Chondrocyte (in vitro differentiated cells): ENCODE data around the gene HAUS1. TPM values are rescaled to one million over a fixed set of nuclear protein-coding genes. Genes with fewer than 3 reads are reported as not detected.
"Not testable (repeated sequence)": the region's sequence is repeated elsewhere in the genome, so short reads cannot be mapped to it uniquely, and the experiment has no call there.

Experiments used
- DNase-seq: peaks from one replicate; pipeline ENCODE4 v3.0.0; 2021; ENCODE audit warnings: mixed read lengths, low spot score
- H3K27ac Mint-ChIP-seq: one replicate; pipeline ENCODE4 v1.8.0; 2021; ENCODE audit warnings: mild to moderate bottlenecking, moderate library complexity, mixed read lengths; ENCODE audit not compliant: unreplicated experiment
- H3K27me3 Mint-ChIP-seq: 2 replicates; pipeline ENCODE4 v1.8.0; 2021; ENCODE audit warnings: low read depth, mixed read lengths
- H3K36me3 Mint-ChIP-seq: 2 replicates; pipeline ENCODE4 v1.8.0; 2021; ENCODE audit warnings: low read depth, mixed read lengths
- H3K4me1 Mint-ChIP-seq: 2 replicates; pipeline ENCODE4 v1.8.0; 2021; ENCODE audit warnings: low read depth, mild to moderate bottlenecking, mixed read lengths
- H3K4me3 Mint-ChIP-seq: one replicate; pipeline ENCODE4 v1.8.0; 2021; ENCODE audit warnings: mild to moderate bottlenecking, moderate library complexity, mixed read lengths; ENCODE audit not compliant: unreplicated experiment
- H3K9me3 Mint-ChIP-seq: 2 replicates; pipeline ENCODE4 v1.8.0; 2021; ENCODE audit warnings: low read depth, mixed read lengths
- total RNA-seq: library from RNA; stranded (reverse); gene quantifications from 3 replicates; pipeline ENCODE4 v1.2.1, GENCODE V29; 2021
- TF ChIP-seq, protein P1 (sequence below): fragments of 200-600 bp; sonication (generic); IDR thresholded peaks from 2 replicates; pipeline ENCODE4 v1.5.0; 2021; ENCODE audit warnings: antibody characterized with exemption, mild to moderate bottlenecking, moderate library complexity

The HAUS1 gene
- total RNA-seq, 1 donor from 2014 or later: 21.5 TPM

DNA sequence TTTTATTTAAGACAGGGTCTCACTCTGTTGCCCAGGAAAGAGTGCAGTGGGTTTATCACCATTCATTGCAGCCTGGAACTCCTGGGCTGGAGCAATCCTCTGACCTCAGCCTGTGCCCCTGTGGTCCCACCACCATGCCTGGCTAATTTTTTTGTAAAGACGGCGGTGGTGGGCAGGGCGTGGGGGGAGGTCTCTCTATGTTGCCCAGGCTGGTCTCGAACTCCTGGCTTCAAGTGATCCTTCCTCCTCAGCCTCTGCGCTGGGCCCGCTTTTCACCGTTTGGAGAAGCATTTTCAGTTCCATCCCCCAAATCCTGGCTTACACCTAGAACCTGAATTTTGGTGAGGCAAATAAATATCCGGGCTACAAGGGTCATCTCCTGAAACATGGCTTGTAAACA lies 4.7 kb upstream of the HAUS1 start:
- DNase-seq: no peak
- Mint-ChIP-seq H3K4me1 (peaks cover 32% of the 10 kb centered on the region), H3K9me3 (no peaks in the 10 kb centered on the region), H3K36me3 (no peaks in the 10 kb centered on the region), H3K4me3 (no peak overlapping the region), H3K27me3 (no peaks in the 10 kb centered on the region), H3K27ac (peak overlapping the region; percentile 41)
- TF ChIP-seq, protein P1, sequence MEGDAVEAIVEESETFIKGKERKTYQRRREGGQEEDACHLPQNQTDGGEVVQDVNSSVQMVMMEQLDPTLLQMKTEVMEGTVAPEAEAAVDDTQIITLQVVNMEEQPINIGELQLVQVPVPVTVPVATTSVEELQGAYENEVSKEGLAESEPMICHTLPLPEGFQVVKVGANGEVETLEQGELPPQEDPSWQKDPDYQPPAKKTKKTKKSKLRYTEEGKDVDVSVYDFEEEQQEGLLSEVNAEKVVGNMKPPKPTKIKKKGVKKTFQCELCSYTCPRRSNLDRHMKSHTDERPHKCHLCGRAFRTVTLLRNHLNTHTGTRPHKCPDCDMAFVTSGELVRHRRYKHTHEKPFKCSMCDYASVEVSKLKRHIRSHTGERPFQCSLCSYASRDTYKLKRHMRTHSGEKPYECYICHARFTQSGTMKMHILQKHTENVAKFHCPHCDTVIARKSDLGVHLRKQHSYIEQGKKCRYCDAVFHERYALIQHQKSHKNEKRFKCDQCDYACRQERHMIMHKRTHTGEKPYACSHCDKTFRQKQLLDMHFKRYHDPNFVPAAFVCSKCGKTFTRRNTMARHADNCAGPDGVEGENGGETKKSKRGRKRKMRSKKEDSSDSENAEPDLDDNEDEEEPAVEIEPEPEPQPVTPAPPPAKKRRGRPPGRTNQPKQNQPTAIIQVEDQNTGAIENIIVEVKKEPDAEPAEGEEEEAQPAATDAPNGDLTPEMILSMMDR: no peak

DNA sequence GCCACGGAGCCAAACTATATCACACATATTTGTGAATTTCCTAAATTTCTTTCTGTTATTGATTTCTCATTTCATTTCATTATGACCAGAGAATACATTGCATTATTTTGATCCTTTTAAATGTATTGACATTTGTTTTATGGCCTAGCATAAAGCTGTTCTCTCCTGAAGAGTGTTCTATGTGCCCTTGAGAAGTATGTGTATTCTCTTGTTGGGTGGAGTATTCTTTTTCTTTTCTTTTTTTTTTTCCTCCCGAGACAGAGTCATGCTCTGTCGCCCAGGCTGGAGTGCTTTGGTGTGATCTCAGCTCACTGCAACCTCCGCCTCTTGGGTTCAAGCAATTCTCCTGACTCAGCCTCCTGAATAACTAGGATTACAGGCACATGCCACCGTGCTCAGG lies 5.2 kb downstream of the HAUS1 start:
- peaks cover 2% of the 10 kb centered on the region for H3K9me3 Mint-ChIP-seq
- H3K4me1 Mint-ChIP-seq: peaks cover 6% of the 10 kb centered on the region
- H3K27ac Mint-ChIP-seq: peak overlapping the region; percentile 17
- no peak overlapping the region for H3K4me3 Mint-ChIP-seq
- TF ChIP-seq, protein P1: no peak
- H3K36me3 Mint-ChIP-seq: peaks cover 20% of the 10 kb centered on the region
- H3K27me3 Mint-ChIP-seq: no peaks in the 10 kb centered on the region
- DNase-seq: no peak

DNA sequence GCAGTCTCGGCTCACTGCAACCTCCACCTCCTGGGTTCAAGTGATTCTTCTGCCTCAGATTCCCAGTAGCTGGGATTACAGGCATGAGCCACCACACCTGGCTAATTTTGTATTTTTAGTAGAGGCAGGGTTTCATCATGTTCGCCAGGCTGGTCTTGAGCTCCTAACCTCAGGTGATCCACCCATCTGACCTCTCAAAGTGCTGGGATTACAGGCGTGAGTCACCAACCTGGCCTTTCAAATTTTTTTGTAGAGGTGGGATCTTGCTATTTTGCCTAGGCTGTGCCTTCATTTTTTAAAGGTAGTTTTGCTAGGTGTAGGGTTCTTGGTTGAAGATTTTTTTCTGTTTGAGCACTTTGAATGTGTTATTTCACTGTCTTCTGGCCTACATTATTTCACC lies 6.2 kb downstream of the HAUS1 start:
- no peaks in the 10 kb centered on the region for H3K4me1 Mint-ChIP-seq
- H3K36me3 Mint-ChIP-seq: peaks cover 22% of the 10 kb centered on the region
- H3K9me3 Mint-ChIP-seq: peaks cover 2% of the 10 kb centered on the region
- no peak for DNase-seq
- TF ChIP-seq, protein P1: no peak
- no peak overlapping the region for H3K4me3 Mint-ChIP-seq
- no peaks in the 10 kb centered on the region for H3K27me3 Mint-ChIP-seq
- no peak overlapping the region for H3K27ac Mint-ChIP-seq

DNA sequence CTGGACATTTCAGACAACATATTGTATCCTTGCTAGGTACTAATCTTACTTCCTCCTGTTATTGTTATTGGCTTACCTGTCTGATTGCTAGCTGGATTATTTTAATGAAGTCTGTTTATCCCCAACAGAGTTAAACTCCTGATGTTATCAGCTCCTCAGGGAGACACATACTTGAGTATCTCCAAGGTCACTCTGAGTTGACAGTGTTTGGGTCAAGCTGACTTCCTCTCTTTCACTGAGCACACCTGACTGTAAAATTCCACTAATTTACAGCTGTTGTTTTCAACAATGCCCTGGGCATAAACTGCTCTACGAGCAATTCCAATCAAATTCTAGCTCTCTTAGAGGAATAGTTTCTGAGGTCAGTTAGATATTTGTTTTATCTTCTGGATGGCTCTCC lies 9.6 kb downstream of the HAUS1 start:
- TF ChIP-seq, protein P1: no peak
- H3K4me1 Mint-ChIP-seq: peaks cover 3% of the 10 kb centered on the region
- H3K4me3 Mint-ChIP-seq: no peak overlapping the region
- H3K36me3 Mint-ChIP-seq: peaks cover 21% of the 10 kb centered on the region
- H3K27me3 Mint-ChIP-seq: no peaks in the 10 kb centered on the region
- no peak for DNase-seq
- H3K27ac Mint-ChIP-seq: no peak overlapping the region
- peaks cover 2% of the 10 kb centered on the region for H3K9me3 Mint-ChIP-seq

DNA sequence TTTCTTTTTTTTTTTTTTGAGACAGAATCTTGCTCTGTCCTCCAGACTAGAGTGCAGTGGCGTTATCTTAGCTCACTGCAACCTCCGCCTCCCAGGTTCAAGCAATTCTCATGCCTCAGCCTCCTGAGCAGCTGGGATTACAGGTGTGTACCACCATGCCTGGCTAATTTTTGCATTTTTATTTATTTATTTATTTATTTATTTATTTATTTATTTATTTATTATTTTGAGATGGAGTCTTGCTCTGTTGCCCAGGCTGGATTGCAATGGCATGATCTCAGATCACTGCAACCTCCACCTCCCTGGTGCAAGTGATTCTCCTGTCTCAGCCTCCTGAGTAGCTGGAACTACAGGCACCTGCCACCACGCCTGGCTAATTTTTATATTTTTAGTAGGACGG lies 22.4 kb downstream of the HAUS1 start:
- not testable (repeated sequence) for H3K27me3 Mint-ChIP-seq, DNase-seq, H3K27ac Mint-ChIP-seq, H3K4me3 Mint-ChIP-seq, H3K4me1 Mint-ChIP-seq, H3K9me3 Mint-ChIP-seq
- peaks cover 22% of the 10 kb centered on the region for H3K36me3 Mint-ChIP-seq

DNA sequence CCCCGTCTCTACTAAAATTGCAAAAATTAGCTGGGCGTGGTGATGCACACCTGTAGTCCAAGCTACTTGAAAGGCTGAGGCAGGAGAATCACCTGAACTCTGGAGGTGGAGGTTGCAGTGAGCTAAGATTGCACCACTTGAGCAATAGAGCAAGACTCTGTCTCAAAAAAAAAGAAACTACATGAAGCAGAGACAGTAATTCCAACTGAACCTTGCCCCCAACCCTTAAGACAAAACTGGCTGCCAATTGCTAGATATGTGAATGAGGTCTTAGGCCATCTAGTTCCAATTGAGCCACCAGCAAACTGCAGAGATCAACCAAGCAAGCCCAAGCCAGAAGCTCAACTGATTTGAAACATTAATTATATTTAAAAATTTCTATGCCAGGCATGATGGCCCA lies 25.9 kb downstream of the HAUS1 start:
- TF ChIP-seq, protein P1: no peak
- no peaks in the 10 kb centered on the region for H3K9me3 Mint-ChIP-seq
- no peak overlapping the region for H3K4me3 Mint-ChIP-seq
- no peaks in the 10 kb centered on the region for H3K27me3 Mint-ChIP-seq
- H3K27ac Mint-ChIP-seq: no peak overlapping the region
- H3K4me1 Mint-ChIP-seq: peaks cover 4% of the 10 kb centered on the region
- DNase-seq: no peak
- H3K36me3 Mint-ChIP-seq: peaks cover 16% of the 10 kb centered on the region

DNA sequence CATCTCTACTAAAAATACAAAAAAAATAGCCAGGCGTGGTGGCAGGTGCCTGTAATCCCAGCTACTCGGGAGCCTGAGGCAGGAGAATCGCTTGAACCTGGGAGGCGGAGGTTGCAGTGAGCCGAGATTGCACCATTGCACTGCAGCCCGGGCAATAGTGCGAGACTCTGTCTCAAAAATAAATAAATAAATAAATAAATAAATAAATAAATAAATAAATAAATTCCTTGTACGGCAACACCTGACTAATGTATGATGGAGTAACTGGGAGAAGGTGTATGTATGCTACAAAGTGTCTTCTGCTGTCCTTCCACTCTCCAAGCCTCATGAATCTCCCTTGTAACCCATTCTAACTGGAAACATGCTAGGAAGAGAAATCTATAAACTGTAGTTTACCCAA lies 26.4 kb downstream of the HAUS1 start:
- DNase-seq, H3K9me3 Mint-ChIP-seq, H3K4me3 Mint-ChIP-seq, H3K27me3 Mint-ChIP-seq, H3K27ac Mint-ChIP-seq, H3K4me1 Mint-ChIP-seq: not testable (repeated sequence)
- peaks cover 16% of the 10 kb centered on the region for H3K36me3 Mint-ChIP-seq
